HepG2 (cell line): ENCODE data around the gene TKFC. TPM values are rescaled to one million over a fixed set of nuclear protein-coding genes. Genes with fewer than 3 reads are reported as not detected.
A peak's percentile ranks its signal among the peaks of the same experiment; 100 is the strongest.

Experiments
- AGO1 ChIP-seq: fragments of 200-400 bp; formaldehyde crosslinking; IDR thresholded peaks from 2 replicates; pipeline ENCODE4 v1.6.1; 2017; ENCODE audit warnings: mild to moderate bottlenecking, low read depth, low read length, moderate library complexity; ENCODE audit not compliant: poor library complexity, severe bottlenecking
- GATA4 ChIP-seq: sonication (generic); IDR thresholded peaks from 2 replicates; pipeline ENCODE4 v1.6.1; 2016; ENCODE audit warnings: antibody characterized with exemption, low read depth, borderline replicate concordance
- HOXA5 ChIP-seq: sonication (generic); formaldehyde crosslinking; IDR thresholded peaks from 2 replicates; pipeline ENCODE4 v1.4.0; 2020; ENCODE audit warnings: missing genetic modification reagents
- KDM1A ChIP-seq: IDR thresholded peaks from 2 replicates; pipeline ENCODE4 v1.6.1; 2016; ENCODE audit warnings: missing compliant biosample characterization
- MAFF ChIP-seq: IDR thresholded peaks from 2 replicates; pipeline ENCODE4 v1.6.1; 2011; ENCODE audit warnings: low read depth, low read length, improper control_type of control experiment
- PHF5A ChIP-seq: IDR thresholded peaks from one replicate; pipeline ENCODE4 v1.6.1; 2018; ENCODE audit warnings: low read depth, missing genetic modification reagents; ENCODE audit not compliant: unreplicated experiment
- RFXANK ChIP-seq: IDR thresholded peaks from 2 replicates; pipeline ENCODE4 v1.6.1; 2016
- RNF219 ChIP-seq: sonication (generic); formaldehyde crosslinking; IDR thresholded peaks from 2 replicates; pipeline ENCODE4 v1.5.0; 2020; ENCODE audit warnings: mild to moderate bottlenecking, missing genetic modification reagents
- SNAPC4 ChIP-seq: sonication (generic); formaldehyde crosslinking; IDR thresholded peaks from 2 replicates; pipeline ENCODE4 v1.4.0; 2020; ENCODE audit warnings: mild to moderate bottlenecking, missing genetic modification reagents
- SUZ12 ChIP-seq: fragments of 150-350 bp; IDR thresholded peaks from 2 replicates; pipeline ENCODE4 v1.6.1; 2014; ENCODE audit warnings: low read depth, low read length
- TCF12 ChIP-seq, 2 experiments: fragments of 450-650 bp in 1 of 2; sonication (generic) in 1 of 2; formaldehyde crosslinking in 1 of 2; IDR thresholded peaks; 2 replicates each; pipeline versions ENCODE4 v1.6.1 to v1.8.0; 2017 to 2022; ENCODE audit warnings: antibody characterized with exemption in 1 of 2, mild to moderate bottlenecking in 1 of 2, missing genetic modification reagents in 1 of 2, moderate library complexity in 1 of 2
- ZNF207 ChIP-seq: fragments of 450-650 bp; IDR thresholded peaks from 2 replicates; pipeline ENCODE4 v1.6.1; 2016; ENCODE audit warnings: antibody characterized with exemption, borderline replicate concordance
- ZNF274 ChIP-seq: sonication (generic); formaldehyde crosslinking; IDR thresholded peaks from 2 replicates; pipeline ENCODE4 v1.5.1; 2020; ENCODE audit warnings: mild to moderate bottlenecking, missing genetic modification reagents
- ZNF446 ChIP-seq: sonication (generic); formaldehyde crosslinking; IDR thresholded peaks from 2 replicates; pipeline ENCODE4 v1.5.0; 2020; ENCODE audit warnings: mild to moderate bottlenecking, missing genetic modification reagents
- ZNF567 ChIP-seq: sonication (generic); formaldehyde crosslinking; IDR thresholded peaks from 2 replicates; pipeline ENCODE4 v1.8.1; 2023; ENCODE audit warnings: mild to moderate bottlenecking, missing genetic modification reagents, borderline replicate concordance
- ZNF577 ChIP-seq: sonication (generic); formaldehyde crosslinking; IDR thresholded peaks from 2 replicates; pipeline ENCODE4 v1.4.0; 2020; ENCODE audit warnings: mild to moderate bottlenecking, low read depth, missing genetic modification reagents, borderline replicate concordance
- ZNF639 ChIP-seq: conservative IDR thresholded peaks from 2 replicates; pipeline ENCODE4 v1.6.1; 2018; ENCODE audit warnings: missing genetic modification reagents
- ZNF709 ChIP-seq: sonication (generic); formaldehyde crosslinking; IDR thresholded peaks from 2 replicates; pipeline ENCODE4 v1.5.0; 2020; ENCODE audit warnings: mild to moderate bottlenecking, missing genetic modification reagents
- ZNF777 ChIP-seq: sonication (generic); formaldehyde crosslinking; IDR thresholded peaks from 2 replicates; pipeline ENCODE4 v1.4.0; 2020; ENCODE audit warnings: missing genetic modification reagents
- ZSCAN21 ChIP-seq: sonication (generic); formaldehyde crosslinking; IDR thresholded peaks from 2 replicates; pipeline ENCODE4 v1.8.0; 2022; ENCODE audit warnings: mild to moderate bottlenecking, missing genetic modification reagents, moderate library complexity, borderline replicate concordance
- ZSCAN30 ChIP-seq: sonication (generic); formaldehyde crosslinking; IDR thresholded peaks from 2 replicates; pipeline ENCODE4 v1.5.0; 2020; ENCODE audit warnings: mild to moderate bottlenecking, missing genetic modification reagents
- polyA plus RNA-seq, 8 experiments: library from polyadenylated mRNA; depleted of rRNA in 3 of 8; stranded (reverse) in 7 of 8; unstranded in 1 of 8; fragments of >200 nt; fragmentation: Illumina TruSeq in 4 of 8; extraction: Trizol in 4 of 8; gene quantifications; 2 replicates each; pipeline versions ENCODE4 v1.2.1 to v1.2.3, GENCODE V29; 2011 to 2016; ENCODE audit warnings: low read depth in 4 of 8, missing spikeins in 1 of 8, mixed read lengths in 1 of 8; ENCODE audit not compliant: insufficient read depth in 1 of 8
- total RNA-seq, 5 experiments: library from RNA; depleted of rRNA; stranded (reverse); fragments of >200 nt; fragmentation: Illumina TruSeq; extraction: Trizol; gene quantifications; 2 replicates each; pipeline ENCODE4 v1.2.3, GENCODE V29; 2016; ENCODE audit warnings: low read depth in 1 of 5
- TF ChIP-seq, protein P1 (sequence below): sonication (generic); formaldehyde crosslinking; IDR thresholded peaks from 2 replicates; pipeline ENCODE4 v1.4.0; 2020; ENCODE audit warnings: mild to moderate bottlenecking, low read depth, missing genetic modification reagents

Gene TKFC
- total and polyA plus RNA-seq, 2 of the 13 experiments (the other 11 are each of a cell fraction or from before 2014, with no cell fraction given): 147 to 197 TPM

- TF ChIP-seq TCF12 (IDR thresholded peaks at IDR 0.05) (no peak), TCF12 (CRISPR knock-in tag; IDR thresholded peaks at IDR 0.05) (no peak), RFXANK (no peak), GATA4 (no peak), ZNF274 (CRISPR knock-in tag) (no peak), SNAPC4 (CRISPR knock-in tag) (no peak), KDM1A (no peak), ZNF567 (CRISPR knock-in tag) (no peak), AGO1 (no peak), ZNF577 (no peak), ZSCAN21 (CRISPR knock-in tag) (no peak), MAFF (no peak), ZSCAN30 (CRISPR knock-in tag) (no peak), HOXA5 (CRISPR knock-in tag) (no peak), ZNF639 (no peak), RNF219 (CRISPR knock-in tag) (no peak), SUZ12 (no peak), ZNF777 (no peak), ZNF446 (no peak), ZNF207 (no peak), ZNF709 (no peak), PHF5A (CRISPR knock-in tag) (peak; percentile 77)
- TF ChIP-seq, protein P1, sequence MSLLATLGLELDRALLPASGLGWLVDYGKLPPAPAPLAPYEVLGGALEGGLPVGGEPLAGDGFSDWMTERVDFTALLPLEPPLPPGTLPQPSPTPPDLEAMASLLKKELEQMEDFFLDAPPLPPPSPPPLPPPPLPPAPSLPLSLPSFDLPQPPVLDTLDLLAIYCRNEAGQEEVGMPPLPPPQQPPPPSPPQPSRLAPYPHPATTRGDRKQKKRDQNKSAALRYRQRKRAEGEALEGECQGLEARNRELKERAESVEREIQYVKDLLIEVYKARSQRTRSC: no peak
These were observed 3.3 kb downstream of the TKFC start (continued) for GRCh38 chr11:61336171-61336935.
